HCT116 (cell line): ENCODE measurements around the gene CRHR2. TPM values are rescaled to one million over a fixed set of nuclear protein-coding genes. Genes with fewer than 3 reads are reported as not detected.

Experiments
- ATAC-seq: fragments of 200-7000 bp; cut with Tn5 transposase; 2 replicates; pipeline ENCODE4 v1.9.1; 2020; ENCODE audit warnings: mild to moderate bottlenecking, moderate library complexity
- BruUV-seq: library from RNA; stranded (reverse); fragments of 400-500 nt; replicated peaks from 2 replicates; lab custom pipeline; 2021; lab: Mats Ljungman, UMichigan
- CTCF ChIA-PET: fragments of 300-600 bp; sonication (Branson Sonifier 250); formaldehyde crosslinking; loops from one replicate; lab custom pipeline; 2021; ENCODE audit warnings: antibody characterized with exemption; lab: Charles Lee
- POLR2A ChIA-PET: fragments of 300-600, 350-600 bp; sonication (Branson Sonifier 250); formaldehyde crosslinking; loops from one replicate; lab custom pipeline; 2021; ENCODE audit warnings: antibody characterized with exemption; lab: Charles Lee
- RAD21 ChIA-PET, 2 experiments: fragments of 300-600 bp; sonication (Branson Sonifier 250); formaldehyde crosslinking; loops; one replicate each; lab custom pipeline; 2023; ENCODE audit warnings: low total read pairs in 2 of 2; ENCODE audit not compliant: uncharacterized antibody in 2 of 2, unreplicated experiment in 2 of 2, low non-redundant PET in 1 of 2; lab: Charles Lee
- DNase-seq: peaks from one replicate; pipeline ENCODE4 v3.0.0-alpha.2; 2010; ENCODE audit warnings: low read depth, low spot score
- H2AFZ ChIP-seq: fragments of 200-600 bp; shearing (Covaris generic), sonication (generic); 2 replicates; pipeline ENCODE4 v1.6.1; 2017; ENCODE audit warnings: low read depth, mixed run types, mixed read lengths, antibody characterized with exemption, low read length; ENCODE audit not compliant: poor library complexity, severe bottlenecking
- H3K27ac ChIP-seq: 2 replicates; pipeline ENCODE4 v1.5.1; 2012; ENCODE audit warnings: low read depth, low read length
- H3K27me3 ChIP-seq: fragments of 200-600 bp; sonication (generic); 2 replicates; pipeline ENCODE4 v1.6.1; 2016; ENCODE audit warnings: mixed run types, low read length, mixed read lengths; ENCODE audit not compliant: insufficient read depth
- H3K36me3 ChIP-seq, 2 experiments: fragments of 200-500 bp in 1 of 2; fragments of 200-600 bp in 1 of 2; sonication (Bioruptor generic) in 1 of 2; sonication (generic) in 1 of 2; 2 replicates each; pipeline versions ENCODE4 v1.5.1 to v1.6.1; 2014 to 2016; ENCODE audit warnings: low read length in 2 of 2, inconsistent platforms in 1 of 2, mixed read lengths in 1 of 2, mixed run types in 1 of 2; ENCODE audit not compliant: insufficient read depth in 2 of 2, control insufficient read depth in 1 of 2
- H3K4me1 ChIP-seq, 2 experiments: fragments of 200-600 bp in 1 of 2; sonication (generic) in 1 of 2; 2 replicates each; pipeline versions ENCODE4 v1.5.1 to v1.6.1; 2012 to 2017; ENCODE audit warnings: low read length in 2 of 2, inconsistent platforms in 1 of 2, mild to moderate bottlenecking in 1 of 2, mixed read lengths in 1 of 2, mixed run types in 1 of 2, moderate library complexity in 1 of 2; ENCODE audit not compliant: insufficient read depth in 2 of 2, control insufficient read depth in 1 of 2
- H3K4me2 ChIP-seq: fragments of 200-600 bp; sonication (generic); 2 replicates; pipeline ENCODE4 v1.6.1; 2017; ENCODE audit warnings: mixed run types, low read length, mixed read lengths
- H3K4me3 ChIP-seq, 2 experiments: fragments of 200-600 bp in 1 of 2; sonication (generic) in 1 of 2; replicated peaks in 1 of 2; 2 replicates each; pipeline ENCODE4 v1.5.1; 2011 to 2016; ENCODE audit warnings: low read length in 2 of 2, control low read depth in 1 of 2, low read depth in 1 of 2, mild to moderate bottlenecking in 1 of 2, mixed read lengths in 1 of 2, mixed run types in 1 of 2
- H3K79me2 ChIP-seq: fragments of 200-600 bp; sonication (generic); 2 replicates; pipeline ENCODE4 v1.6.1; 2017; ENCODE audit warnings: mild to moderate bottlenecking, mixed run types, low read length, moderate library complexity, mixed read lengths; ENCODE audit not compliant: insufficient read depth
- H3K9ac ChIP-seq: fragments of 200-600 bp; sonication (generic); 2 replicates; pipeline ENCODE4 v1.6.1; 2016; ENCODE audit warnings: low read length, mixed read lengths
- H3K9me2 ChIP-seq: fragments of 200-600 bp; sonication (generic), shearing (Covaris generic); 2 replicates; pipeline ENCODE4 v1.6.1; 2017; ENCODE audit warnings: mixed run types, mild to moderate bottlenecking, moderate library complexity; ENCODE audit not compliant: insufficient read depth
- H3K9me3 ChIP-seq, 2 experiments: fragments of 200-500 bp in 1 of 2; fragments of 200-600 bp in 1 of 2; sonication (Bioruptor generic) in 1 of 2; sonication (generic) in 1 of 2; 2 replicates each; pipeline ENCODE4 v1.6.1; 2014 to 2017; ENCODE audit warnings: low read length in 2 of 2, mixed read lengths in 2 of 2, inconsistent platforms in 1 of 2, low read depth in 1 of 2, mild to moderate bottlenecking in 1 of 2, mixed run types in 1 of 2, moderate library complexity in 1 of 2; ENCODE audit not compliant: control insufficient read depth in 1 of 2, insufficient read depth in 1 of 2
- H4K20me1 ChIP-seq: fragments of 200-600 bp; sonication (generic), shearing (Covaris generic); 2 replicates; pipeline ENCODE4 v1.6.1; 2017; ENCODE audit warnings: mixed run types, mild to moderate bottlenecking, moderate library complexity; ENCODE audit not compliant: insufficient read depth
- CBX3 ChIP-seq: IDR thresholded peaks from 2 replicates; pipeline ENCODE4 v1.6.1; 2012; ENCODE audit warnings: low read depth
- CEBPB ChIP-seq: IDR thresholded peaks from 2 replicates; pipeline ENCODE4 v1.6.1; 2012; ENCODE audit warnings: low read depth
- EGR1 ChIP-seq: IDR thresholded peaks from 2 replicates; pipeline ENCODE4 v1.6.1; 2012; ENCODE audit warnings: low read depth
- EZH2phosphoT487 ChIP-seq: fragments of 200-600 bp; IDR thresholded peaks from 2 replicates; pipeline ENCODE4 v1.6.1; 2018; ENCODE audit warnings: antibody characterized with exemption, borderline replicate concordance
- FOSL1 ChIP-seq: IDR thresholded peaks from 2 replicates; pipeline ENCODE4 v1.6.1; 2012; ENCODE audit warnings: low read depth
- JUND ChIP-seq: IDR thresholded peaks from 2 replicates; pipeline ENCODE4 v1.6.1; 2012
- POLR2A ChIP-seq: IDR thresholded peaks from 2 replicates; pipeline ENCODE4 v1.7.0; 2011; ENCODE audit warnings: borderline replicate concordance; ENCODE audit not compliant: insufficient read depth, insufficient read length; ENCODE audit errors: extremely low read depth
- POLR2AphosphoS5 ChIP-seq: IDR thresholded peaks from 2 replicates; pipeline ENCODE4 v1.6.1; 2011; ENCODE audit warnings: mild to moderate bottlenecking, low read depth, low read length, moderate library complexity
- RAD21 ChIP-seq: IDR thresholded peaks from 2 replicates; pipeline ENCODE4 v1.6.1; 2012; ENCODE audit warnings: low read depth, mild to moderate bottlenecking
- SP1 ChIP-seq: IDR thresholded peaks from 2 replicates; pipeline ENCODE4 v1.6.1; 2012; ENCODE audit warnings: low read depth
- SRF ChIP-seq: IDR thresholded peaks from 2 replicates; pipeline ENCODE4 v1.6.1; 2012; ENCODE audit warnings: low read depth
- YY1 ChIP-seq: IDR thresholded peaks from 2 replicates; pipeline ENCODE4 v1.6.1; 2011; ENCODE audit warnings: low read length, low read depth, moderate library complexity, mild to moderate bottlenecking; ENCODE audit not compliant: insufficient replicate concordance; ENCODE audit errors: extremely low read depth
- ZFX ChIP-seq: fragments of 450-650 bp; IDR thresholded peaks from 2 replicates; pipeline ENCODE4 v1.6.1; 2017
- ZNF274 ChIP-seq: fragments of 200-500 bp; sonication (Bioruptor generic); IDR thresholded peaks from 2 replicates; pipeline ENCODE4 v1.6.1; 2014; ENCODE audit warnings: mild to moderate bottlenecking, low read depth, low read length, inconsistent platforms
- intact Hi-C: fragments of 100-400 bp; cut with micrococcal nuclease; formaldehyde crosslinking; loops from 2 replicates; pipeline ENCODE4 v1.10.0; 2022
- total RNA-seq: library from RNA; stranded (reverse); gene quantifications from one replicate; pipeline ENCODE4 v1.2.1, GENCODE V29; 2021; ENCODE audit not compliant: unreplicated experiment
- TF ChIP-seq, protein P1 (sequence below): IDR thresholded peaks from 2 replicates; pipeline ENCODE4 v1.6.1; 2012
- TF ChIP-seq, protein P2 (sequence below), 3 experiments: fragments of 200-600 bp in 1 of 3; sonication (generic) in 1 of 3; IDR thresholded peaks in 2 of 3; conservative IDR thresholded peaks in 1 of 3; 2 replicates each; pipeline ENCODE4 v1.5.1; 2012 to 2017; ENCODE audit warnings: low read depth in 2 of 3, low read length in 2 of 3, antibody characterized with exemption in 1 of 3, borderline replicate concordance in 1 of 3, control low read depth in 1 of 3, mild to moderate bottlenecking in 1 of 3, mixed read lengths in 1 of 3, mixed run types in 1 of 3, moderate library complexity in 1 of 3; ENCODE audit not compliant: insufficient read depth in 1 of 3
- TF ChIP-seq, protein P3 (sequence below): IDR thresholded peaks from 2 replicates; pipeline ENCODE4 v1.6.1; 2012

The CRHR2 gene
- total RNA-seq, 1 experiment from 2014 or later, result not detected

DNA sequence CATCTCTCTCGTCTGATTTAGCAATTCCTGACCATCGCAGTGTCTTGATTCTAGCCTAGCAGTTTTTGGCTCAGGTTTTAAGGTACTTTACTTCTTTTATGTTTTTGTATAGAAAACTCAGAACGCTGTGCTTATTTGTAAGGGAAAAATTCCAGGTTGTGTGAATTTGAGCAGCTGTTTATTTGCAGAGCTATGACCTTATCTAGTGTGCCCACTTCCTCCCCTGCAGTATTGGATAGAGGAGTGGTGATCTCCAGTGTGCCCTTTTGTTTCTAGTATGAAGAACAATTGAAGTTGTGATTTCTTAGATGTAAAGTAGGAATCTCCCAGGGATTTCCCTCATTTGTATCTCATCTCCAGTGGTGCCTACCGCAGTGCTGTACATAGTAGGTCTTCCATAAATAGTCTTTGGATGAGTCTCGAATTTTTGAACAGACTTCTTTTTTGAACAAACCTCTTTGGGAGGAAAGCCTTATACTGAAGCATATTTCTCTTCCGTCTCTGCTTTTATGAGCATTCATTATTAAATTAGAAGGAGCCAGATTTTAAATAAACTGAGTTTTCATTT, 47.5 kb downstream of the CRHR2 start:
- no peaks in the 10 kb centered on the region for H4K20me1 ChIP-seq
- TF ChIP-seq POLR2A (no peak), SP1 (no peak), EZH2phosphoT487 (no peak), JUND (no peak), YY1 (no peak), CBX3 (no peak), POLR2AphosphoS5 (no peak)
- TF ChIP-seq, all 23 proteins: peak for 0
- Histone ChIP-seq H3K9me2 (no peaks in the 10 kb centered on the region), H3K27me3 (no peaks in the 10 kb centered on the region), H3K4me1 (no peaks in the 10 kb centered on the region), H3K36me3 (peaks cover 41 to 42% of the 10 kb centered on the region in 2 experiments; a peak in 3 of 4 replicates), H3K27ac (no peak overlapping the region), H3K4me2 (no peak overlapping the region), H3K9ac (no peak overlapping the region), H3K79me2 (no peaks in the 10 kb centered on the region; the same call in 1 of the 2 replicates), H2AFZ (no peak overlapping the region), H3K9me3 (no peaks in the 10 kb centered on the region), H3K4me3 (no peak overlapping the region)
- POLR2A ChIA-PET, result no interaction called here
- CTCF ChIA-PET, result no interaction called here
- no TSS peak for BruUV-seq
- RAD21 ChIA-PET, result no interaction called here
- ATAC-seq, result no peak
- intact Hi-C loops, result loop anchor here (1.0 kb wide), 1 partner anchor 10 kb away; no protein-coding TSS in a partner anchor
- no peak for DNase-seq

DNA sequence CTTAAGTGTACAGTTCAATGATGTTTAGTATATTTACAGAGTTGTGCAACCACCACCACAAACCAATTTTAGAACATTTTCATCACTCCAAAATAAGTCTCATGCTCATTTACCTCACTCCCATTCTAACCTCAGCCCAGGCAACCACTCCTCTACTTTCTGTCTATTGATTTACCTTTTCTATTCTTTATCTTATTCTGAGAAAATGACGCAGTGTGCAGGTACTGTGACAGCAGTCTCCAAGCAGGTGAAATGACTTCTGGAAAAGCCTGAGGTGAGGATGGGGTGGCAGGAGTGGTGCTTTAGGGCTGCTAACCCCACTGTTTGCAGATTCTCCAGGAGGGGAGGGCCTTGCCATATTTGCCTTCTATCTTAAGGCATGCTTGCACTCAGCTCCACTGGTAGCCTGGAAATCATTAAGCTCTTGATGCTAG, 48.0 kb downstream of the CRHR2 start:
- H3K36me3 ChIP-seq, result peaks cover 46% of the 10 kb centered on the region in 2 experiments; a peak in 3 of 4 replicates
- no peak for TF ChIP-seq SRF
- TF ChIP-seq POLR2A, result no peak
- TF ChIP-seq EGR1, result no peak
- no peak for TF ChIP-seq ZFX
- TF ChIP-seq ZNF274, result no peak
- TF ChIP-seq, protein P1, sequence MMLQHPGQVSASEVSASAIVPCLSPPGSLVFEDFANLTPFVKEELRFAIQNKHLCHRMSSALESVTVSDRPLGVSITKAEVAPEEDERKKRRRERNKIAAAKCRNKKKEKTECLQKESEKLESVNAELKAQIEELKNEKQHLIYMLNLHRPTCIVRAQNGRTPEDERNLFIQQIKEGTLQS, result no peak
- TF ChIP-seq CBX3, result no peak
- TF ChIP-seq POLR2AphosphoS5, result no peak
- TF ChIP-seq, protein P2, sequence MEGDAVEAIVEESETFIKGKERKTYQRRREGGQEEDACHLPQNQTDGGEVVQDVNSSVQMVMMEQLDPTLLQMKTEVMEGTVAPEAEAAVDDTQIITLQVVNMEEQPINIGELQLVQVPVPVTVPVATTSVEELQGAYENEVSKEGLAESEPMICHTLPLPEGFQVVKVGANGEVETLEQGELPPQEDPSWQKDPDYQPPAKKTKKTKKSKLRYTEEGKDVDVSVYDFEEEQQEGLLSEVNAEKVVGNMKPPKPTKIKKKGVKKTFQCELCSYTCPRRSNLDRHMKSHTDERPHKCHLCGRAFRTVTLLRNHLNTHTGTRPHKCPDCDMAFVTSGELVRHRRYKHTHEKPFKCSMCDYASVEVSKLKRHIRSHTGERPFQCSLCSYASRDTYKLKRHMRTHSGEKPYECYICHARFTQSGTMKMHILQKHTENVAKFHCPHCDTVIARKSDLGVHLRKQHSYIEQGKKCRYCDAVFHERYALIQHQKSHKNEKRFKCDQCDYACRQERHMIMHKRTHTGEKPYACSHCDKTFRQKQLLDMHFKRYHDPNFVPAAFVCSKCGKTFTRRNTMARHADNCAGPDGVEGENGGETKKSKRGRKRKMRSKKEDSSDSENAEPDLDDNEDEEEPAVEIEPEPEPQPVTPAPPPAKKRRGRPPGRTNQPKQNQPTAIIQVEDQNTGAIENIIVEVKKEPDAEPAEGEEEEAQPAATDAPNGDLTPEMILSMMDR (IDR thresholded peaks at IDR 0.05 in 2 of 3, conservative IDR thresholded peaks at IDR 0.05 in 1 of 3; ENCODE audit: borderline replicate concordance in 1 of 3, insufficient read depth in 1 of 3, low read depth in 2 of 3, low read length in 2 of 3), result no peak
- no peak for TF ChIP-seq YY1
- no peak for TF ChIP-seq CEBPB
- TF ChIP-seq JUND, result no peak
- TF ChIP-seq EZH2phosphoT487, result no peak
- TF ChIP-seq, protein P3, sequence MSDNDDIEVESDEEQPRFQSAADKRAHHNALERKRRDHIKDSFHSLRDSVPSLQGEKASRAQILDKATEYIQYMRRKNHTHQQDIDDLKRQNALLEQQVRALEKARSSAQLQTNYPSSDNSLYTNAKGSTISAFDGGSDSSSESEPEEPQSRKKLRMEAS, result no peak
- no peak for TF ChIP-seq FOSL1
- no peak for TF ChIP-seq RAD21

More for the DNA sequence above, 48.0 kb downstream of the CRHR2 start:
- Histone ChIP-seq H3K79me2 (no peaks in the 10 kb centered on the region; the same call in 1 of the 2 replicates), H3K27me3 (no peaks in the 10 kb centered on the region), H3K9me2 (no peaks in the 10 kb centered on the region), H4K20me1 (no peaks in the 10 kb centered on the region), H3K4me1 (no peaks in the 10 kb centered on the region), H3K4me2 (no peak overlapping the region), H2AFZ (no peak overlapping the region), H3K9ac (no peak overlapping the region), H3K9me3 (no peaks in the 10 kb centered on the region), H3K4me3 (no peak overlapping the region), H3K27ac (no peak overlapping the region)
- DNase-seq, result no peak
- ATAC-seq, result no peak
- intact Hi-C loops, result loop anchor here (1.0 kb wide), 1 partner anchor 10 kb away; no protein-coding TSS in a partner anchor
- no TSS peak for BruUV-seq
- POLR2A ChIA-PET, result no interaction called here
- RAD21 ChIA-PET, result no interaction called here
- CTCF ChIA-PET, result no interaction called here
